Activated CD8-positive, alpha-beta memory T cell treated with anti-CD3 and anti-CD28 coated beads, Interleukin-2, amount 50 U/mL, for 48 hours (primary cell): Measurements from ENCODE around the gene PRPF38B.
"Not testable (repeated sequence)": the region's sequence is repeated elsewhere in the genome, so short reads cannot be mapped to it uniquely, and the experiment has no call there.

Experiments
- DNase-seq: peaks from one replicate; pipeline ENCODE4 v3.0.0-alpha.2; 2020

Gene PRPF38B, protein sequence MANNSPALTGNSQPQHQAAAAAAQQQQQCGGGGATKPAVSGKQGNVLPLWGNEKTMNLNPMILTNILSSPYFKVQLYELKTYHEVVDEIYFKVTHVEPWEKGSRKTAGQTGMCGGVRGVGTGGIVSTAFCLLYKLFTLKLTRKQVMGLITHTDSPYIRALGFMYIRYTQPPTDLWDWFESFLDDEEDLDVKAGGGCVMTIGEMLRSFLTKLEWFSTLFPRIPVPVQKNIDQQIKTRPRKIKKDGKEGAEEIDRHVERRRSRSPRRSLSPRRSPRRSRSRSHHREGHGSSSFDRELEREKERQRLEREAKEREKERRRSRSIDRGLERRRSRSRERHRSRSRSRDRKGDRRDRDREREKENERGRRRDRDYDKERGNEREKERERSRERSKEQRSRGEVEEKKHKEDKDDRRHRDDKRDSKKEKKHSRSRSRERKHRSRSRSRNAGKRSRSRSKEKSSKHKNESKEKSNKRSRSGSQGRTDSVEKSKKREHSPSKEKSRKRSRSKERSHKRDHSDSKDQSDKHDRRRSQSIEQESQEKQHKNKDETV

DNA sequence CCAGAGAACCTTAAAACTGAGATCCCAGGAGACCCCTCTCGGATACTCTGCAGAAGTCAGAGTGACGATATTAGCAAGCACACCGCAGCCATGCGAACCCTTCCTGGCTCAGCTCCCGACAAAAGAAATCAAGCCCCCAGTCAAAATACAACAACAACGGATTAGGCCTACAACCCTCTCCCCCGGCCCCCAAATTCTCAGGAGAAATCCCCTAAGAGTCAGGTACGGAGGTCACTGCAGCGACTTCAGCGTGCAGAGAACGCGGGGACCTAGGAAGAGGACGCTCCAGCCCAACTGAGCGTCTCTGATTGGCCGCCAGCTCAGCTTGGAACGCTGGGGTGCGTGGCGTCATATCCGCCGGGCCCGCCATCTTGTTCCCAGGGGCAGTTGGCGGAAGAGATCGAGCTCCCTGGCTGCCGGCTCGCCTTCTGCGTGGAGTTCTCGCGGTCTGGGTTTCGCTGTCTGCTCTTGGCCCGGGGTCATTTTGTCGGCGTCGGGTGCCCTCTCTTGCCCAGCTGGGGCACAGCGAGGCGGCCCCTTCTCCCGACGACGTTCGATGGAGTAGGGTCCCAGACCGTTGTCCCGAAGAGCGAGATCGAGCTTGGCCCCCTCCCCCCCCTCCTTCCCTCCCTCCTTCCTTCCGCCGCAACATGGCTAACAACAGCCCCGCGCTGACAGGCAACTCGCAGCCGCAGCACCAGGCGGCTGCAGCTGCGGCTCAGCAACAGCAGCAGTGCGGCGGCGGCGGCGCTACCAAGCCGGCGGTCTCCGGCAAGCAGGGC is at the start of gene PRPF38B:
TSS of gene PRPF38B (plus strand) at position 369 of the 782 bp plus-strand sequence. CDS start at position 651, 282 bp downstream.
- peak; percentile 96 for DNase-seq

DNA sequence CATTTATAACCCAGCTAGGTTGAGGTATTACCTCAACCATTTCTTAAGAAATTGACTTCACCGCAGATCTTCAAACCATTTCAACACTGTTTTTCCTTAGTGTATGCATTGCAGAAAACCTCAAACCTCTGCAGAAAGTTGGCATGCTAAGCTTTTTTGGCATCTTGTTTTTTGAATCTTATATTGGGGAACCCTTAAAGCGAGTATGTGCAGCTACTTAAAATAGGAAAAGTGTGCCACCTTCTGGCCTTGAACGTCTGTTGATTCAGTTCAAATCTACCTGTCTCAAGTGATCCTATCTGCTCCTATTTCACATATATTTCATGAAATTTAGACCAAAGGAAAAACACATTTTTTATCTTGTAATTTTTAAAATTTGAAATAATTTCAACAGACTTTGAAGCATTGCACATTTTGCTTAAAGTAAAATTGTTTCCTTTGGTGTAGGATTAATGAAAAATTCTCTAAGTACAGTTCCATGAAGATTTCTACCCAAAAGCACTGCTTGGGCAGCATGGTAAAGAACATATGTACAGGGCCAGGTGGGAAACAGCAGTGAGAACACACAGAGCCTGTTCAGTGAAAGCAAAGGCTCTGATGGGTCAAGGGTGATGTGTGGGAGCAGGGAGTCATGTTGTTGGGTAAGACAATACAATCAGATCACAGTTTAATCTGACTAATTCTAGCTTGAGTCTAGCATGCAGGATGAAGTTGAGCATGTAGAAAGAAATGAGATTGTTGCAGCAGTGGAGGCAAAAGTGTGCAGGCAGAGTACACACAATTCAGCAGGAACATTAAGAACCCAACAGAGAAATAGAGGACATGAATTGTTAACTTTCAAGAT is 48.4 kb upstream of the PRPF38B start:
- no peak for DNase-seq

DNA sequence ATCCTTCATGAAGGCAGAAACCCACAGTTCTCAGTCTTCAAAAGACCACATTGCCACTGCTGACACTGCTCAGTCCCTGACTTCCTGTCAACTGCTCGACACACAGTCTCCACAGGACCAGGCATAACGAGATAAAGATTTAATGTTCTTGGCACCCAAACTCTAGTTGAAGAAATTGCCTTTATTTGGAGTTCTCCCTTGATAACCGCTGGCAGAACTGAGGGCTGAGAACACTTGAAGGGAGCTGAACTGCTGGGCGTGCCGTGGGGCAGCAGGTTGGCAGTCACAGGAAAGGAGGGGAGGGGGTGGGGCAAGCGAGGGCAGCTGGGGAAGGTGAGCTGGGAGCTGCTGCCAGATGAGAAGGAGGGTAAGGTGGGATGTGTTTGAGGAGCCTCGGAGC is 47.1 kb upstream of the PRPF38B start:
- peak; percentile 69 for DNase-seq

DNA sequence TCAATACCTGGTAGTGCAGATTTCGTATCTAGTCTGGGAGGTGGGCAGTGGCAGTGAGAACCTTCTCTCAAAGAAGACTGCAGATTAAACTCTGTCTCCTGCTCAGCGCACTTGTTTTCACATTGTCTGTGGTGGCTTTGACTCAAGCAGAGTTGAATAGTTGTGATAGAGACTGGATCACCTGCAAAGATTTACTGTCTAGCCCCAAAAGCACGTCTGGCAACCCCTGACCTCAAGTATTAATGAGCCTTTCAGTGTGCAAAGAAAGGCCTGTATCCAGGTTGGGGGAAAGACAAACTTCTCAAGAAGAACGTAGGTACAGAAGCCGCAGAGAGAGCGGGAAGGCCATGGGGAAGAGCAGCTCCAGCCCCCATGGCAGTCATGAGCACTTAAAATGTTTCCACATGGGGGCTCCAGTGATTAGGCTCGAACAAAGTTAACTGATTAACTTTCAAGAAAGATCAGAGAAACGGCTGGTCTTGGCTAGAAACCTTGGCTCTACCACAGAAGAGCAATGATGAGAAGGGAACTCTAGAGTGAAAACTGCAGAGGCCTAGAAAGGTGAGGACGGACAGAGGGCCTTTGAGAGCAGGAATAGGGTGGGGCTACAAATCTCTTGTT is 46.4 kb upstream of the PRPF38B start:
- no peak for DNase-seq

DNA sequence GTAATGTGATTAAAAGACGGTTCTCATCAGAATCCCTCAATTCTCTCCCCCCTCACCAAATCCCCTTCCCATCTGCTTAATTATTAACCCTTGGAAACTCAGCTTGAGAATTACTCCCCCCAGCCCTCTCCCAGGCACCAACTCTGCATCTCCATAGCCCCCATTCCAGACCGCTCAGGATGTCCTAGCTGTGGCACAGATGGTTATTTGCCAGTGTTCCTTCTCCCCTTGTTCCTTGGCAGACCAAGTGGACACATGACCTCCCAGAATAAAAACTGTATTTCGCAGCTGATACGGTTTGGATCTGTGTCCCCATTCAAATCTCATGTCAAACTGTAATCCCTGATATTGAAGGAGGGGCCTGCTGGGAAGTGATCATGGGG is 45.9 kb upstream of the PRPF38B start:
- no peak for DNase-seq

DNA sequence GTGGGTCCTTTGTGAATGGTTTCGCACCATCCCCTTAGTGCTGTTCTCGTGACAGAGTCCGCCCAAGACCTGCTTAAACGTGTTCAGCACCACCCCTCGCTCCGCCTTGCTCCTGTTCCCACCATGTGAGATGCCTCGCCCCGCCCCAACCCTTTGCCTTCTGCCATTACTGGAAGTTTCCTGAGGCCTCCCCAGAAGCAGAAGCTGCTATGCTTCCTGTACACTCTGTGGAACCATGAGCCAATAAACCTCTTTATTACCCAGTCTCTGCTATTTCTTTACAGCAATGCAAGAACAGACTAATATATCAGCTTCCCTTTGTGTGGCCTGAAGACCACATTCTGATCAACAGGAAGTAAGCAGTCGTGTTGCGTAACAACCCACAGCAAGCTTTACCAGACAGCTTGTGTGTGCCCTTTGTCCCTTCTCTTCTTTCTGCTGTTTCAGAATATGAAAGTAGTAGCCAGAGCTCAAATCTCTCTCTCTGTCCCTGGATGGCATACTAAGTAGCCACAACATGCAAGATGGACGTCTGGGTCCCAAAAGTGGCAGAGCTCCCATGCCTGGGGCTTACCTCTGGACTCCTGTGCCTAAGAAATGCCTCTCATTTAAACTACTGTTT is 45.4 kb upstream of the PRPF38B start:
- peak; percentile 77 for DNase-seq

DNA sequence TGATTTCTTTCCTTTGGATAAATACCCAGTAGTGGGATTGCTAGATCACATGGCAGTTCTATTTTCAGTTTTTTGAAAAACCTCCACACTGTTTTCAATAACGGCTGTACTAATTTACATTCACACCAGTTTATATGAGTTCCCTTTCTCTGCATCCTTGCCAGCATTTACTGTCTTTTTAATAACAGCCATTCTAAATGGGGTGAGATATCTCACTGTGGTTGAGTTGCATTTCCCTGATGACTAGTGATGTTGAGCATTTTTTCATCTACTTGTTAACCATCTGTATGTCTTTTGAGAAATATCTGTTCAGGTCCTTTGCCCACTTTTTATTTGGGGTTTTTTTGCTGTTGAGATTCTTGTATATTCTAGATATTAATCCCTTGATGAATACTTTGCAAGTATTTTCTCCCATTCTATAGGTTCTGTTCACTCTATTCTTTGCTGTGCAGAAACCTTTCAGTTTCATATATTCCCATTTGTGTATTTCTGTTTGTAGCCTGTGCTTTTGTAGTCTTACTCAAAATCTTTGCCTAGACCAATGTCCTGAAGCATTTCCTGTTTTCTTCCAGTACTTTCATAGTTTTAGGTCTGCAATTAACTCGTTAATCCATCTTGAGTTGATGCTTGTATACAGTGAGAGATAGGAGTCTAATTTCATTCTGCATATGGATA is 38.5 kb upstream of the PRPF38B start:
- DNase-seq: no peak

DNA sequence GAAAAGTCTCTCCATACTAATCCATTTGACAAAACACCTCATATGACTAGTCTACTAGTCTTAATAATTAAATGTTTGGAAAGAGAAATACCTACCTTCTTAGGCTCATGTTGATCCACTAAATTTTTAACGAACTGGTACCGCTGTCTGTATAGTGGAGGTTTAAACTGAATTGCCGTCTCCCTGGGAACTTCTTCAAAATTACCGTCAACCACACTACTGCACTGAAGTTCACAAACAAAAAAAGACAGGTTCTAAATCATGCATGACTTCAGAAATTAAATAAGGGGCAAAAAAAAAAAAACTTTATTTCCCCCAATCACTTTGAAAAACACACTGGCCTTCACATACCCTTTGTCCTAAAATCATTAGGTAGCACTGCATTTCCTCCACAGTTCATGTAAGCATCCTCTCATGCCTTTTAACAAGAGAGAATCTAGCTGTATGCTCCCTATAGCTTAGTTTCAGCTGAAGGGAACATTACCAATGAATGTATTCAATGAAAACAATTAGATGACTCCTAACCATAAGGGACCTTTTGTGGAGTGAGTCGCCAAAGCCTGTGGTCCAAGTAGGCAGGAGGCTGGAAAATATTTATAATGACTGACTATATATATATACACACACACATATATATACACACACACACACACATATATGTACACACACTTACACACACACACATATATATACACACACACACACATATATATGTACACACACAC is 34.6 kb upstream of the PRPF38B start:
- no peak for DNase-seq

DNA sequence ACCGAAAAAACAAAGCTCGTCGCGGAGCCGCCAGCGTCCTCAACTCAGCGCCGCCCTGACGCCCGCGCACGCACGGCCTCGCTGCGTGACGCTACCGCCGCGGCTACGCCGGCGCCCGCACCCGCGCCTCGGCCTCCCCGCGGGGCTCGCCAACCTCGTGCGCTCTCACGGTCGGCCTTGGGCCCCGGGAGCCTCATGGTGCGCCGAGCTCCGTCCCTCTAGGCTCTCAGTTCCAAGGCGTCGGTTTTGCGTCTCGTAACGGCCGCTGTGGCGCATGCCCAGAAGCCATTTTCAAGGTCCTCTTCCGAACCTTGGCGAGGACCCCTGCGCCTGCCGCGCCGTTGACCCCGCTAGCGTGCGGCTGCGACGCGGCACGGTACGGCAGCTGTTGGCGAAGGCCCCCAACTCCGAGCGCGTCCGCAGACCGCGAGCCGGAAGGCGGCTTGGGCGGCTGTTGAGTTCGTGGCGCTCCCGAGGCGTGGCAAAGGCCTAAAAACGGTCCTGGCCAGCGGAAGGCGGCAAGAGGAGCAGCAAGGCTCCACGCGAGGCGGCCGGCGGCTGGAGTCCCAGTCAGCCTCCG is 31.0 kb upstream of the PRPF38B start, which contains the start of gene HENMT1:
TSS of gene HENMT1 (minus strand) at position 64 of the 580 bp plus-strand sequence. CDS start 1,209 bp downstream, outside the sequence.
- peak; percentile 85 for DNase-seq

DNA sequence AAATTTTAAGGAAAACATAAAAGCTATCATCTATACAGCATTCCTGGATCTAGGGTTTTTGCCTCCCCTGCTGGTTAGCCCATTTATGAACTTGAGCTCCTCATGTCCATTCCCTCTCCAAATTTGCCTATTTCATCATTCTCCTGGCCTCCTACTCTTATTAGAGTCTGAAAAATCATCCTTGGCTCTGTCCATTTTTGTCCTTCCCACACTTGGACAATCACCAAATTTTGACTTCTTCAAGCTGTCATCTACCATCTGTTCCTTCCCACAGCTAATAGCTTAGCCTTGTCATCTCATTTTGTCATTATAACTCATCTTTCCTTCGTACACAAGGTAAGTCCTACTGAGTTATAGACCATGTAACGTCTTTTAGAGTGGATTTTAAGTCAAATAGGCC is 29.0 kb upstream of the PRPF38B start:
- DNase-seq: no peak

DNA sequence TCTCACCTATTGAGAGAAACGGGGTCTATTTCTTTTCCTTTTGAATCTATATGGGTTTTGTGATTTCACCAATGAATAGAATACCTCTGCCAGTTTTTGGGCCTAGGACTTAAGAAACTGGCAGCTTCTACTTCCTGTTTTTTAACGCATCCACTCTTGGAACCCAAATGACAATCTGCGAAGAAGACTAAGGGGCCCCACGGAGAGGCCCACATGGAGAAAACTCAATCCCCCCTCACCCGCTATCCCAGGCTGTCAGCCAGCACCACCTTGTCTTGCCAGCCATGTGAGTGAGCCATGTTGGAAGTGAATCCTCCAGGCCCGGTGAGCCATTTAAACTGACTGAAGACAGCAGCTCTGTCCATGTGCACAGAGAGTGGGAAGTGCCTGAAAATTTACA is 27.6 kb upstream of the PRPF38B start:
- no peak for DNase-seq

DNA sequence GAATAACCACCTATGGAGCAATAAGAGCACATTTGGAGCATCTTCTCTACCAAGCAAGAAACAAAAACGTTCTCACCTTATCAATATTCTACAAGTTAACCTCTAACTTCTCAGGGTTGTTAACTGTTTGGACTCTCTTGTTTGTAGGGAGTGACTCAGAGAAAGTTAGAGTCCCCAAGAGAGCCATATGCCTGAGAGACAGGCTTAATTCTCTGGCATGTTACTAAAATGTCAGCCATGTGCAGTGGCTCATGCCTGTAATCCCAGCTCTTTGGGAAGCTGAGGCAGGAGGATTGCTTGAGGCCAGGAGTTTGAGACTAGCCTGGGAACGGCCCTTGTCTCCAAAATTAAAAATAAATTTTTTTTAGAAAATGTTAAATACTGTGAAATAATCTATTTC is 27.0 kb upstream of the PRPF38B start:
- no peak for DNase-seq

DNA sequence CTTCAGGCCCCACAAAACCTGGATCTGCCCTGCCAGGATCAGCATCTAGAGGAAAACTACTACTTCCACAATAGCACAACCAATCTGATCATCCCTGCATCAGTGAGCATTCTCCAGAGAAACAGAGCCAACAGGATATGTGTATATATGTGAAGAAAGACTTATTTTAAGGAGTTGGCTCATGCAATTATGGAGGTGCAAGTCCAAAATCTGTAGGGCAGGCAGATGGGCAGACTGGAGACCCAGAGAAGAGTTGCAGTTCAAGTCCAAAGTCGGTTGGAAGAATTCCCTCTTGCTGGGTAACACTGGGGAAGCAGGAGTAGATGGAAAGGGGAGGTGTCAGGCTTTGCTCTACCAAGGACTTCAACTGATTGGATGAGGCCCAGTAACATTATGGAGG is 26.3 kb upstream of the PRPF38B start:
- DNase-seq: no peak

DNA sequence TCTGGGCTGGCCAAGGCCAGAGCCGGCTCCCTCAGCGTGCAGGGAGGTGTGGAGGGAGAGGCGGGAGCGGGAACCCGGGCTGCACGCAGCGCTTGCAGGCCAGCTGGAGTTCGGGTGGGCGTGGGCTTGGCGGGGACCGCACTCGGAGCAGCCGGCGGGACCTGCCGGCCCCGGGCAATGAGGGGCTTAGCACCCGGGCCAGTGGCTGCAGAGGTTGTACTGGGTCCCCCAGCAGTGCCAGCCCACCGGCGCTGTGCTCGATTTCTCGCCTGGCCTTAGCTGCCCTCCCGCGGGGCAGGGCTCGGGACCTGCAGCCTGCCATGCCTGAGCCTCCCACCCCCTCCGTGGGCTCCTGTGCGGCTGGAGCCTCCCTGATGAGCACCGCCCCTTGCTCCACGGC is 24.7 kb upstream of the PRPF38B start:
- not testable (repeated sequence) for DNase-seq

DNA sequence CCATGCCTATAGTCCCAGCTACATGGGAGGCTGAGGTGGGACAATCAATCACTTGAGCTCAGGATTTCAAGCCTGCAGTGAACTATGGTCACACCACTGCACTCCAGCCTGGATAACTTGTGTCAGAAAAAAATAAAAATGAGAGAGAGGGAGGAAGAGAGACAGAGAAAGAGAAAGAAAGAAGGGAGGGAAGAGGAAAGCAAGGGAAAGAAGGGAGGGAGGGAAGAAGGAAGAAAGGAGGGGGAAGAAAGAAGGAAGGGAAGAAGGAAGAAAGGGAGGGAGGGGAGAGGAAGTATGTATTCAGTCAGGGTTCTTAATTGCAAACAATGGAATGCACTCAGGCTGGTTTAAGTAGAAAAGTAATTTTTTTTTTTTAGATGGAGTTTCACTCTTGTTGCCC is 23.3 kb upstream of the PRPF38B start:
- no peak for DNase-seq

DNA sequence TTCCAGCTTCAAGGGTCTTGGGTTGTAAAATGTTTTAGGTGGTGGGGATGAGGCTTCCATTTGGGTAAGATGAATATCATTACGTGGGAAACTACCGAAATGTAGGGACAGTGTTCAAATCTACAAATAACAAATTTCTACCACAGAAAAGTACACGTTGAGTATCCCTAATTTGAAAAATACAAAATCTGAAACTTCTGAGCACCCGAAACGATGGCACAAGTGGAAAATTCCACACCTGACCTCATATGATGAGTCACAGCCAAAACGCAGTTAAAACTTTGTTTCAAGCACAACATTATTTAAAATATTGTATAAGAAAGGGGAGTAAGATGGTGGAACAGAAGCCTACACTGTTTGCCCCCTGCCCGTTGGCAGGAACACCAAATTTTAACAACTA is 22.4 kb upstream of the PRPF38B start:
- DNase-seq: no peak

DNA sequence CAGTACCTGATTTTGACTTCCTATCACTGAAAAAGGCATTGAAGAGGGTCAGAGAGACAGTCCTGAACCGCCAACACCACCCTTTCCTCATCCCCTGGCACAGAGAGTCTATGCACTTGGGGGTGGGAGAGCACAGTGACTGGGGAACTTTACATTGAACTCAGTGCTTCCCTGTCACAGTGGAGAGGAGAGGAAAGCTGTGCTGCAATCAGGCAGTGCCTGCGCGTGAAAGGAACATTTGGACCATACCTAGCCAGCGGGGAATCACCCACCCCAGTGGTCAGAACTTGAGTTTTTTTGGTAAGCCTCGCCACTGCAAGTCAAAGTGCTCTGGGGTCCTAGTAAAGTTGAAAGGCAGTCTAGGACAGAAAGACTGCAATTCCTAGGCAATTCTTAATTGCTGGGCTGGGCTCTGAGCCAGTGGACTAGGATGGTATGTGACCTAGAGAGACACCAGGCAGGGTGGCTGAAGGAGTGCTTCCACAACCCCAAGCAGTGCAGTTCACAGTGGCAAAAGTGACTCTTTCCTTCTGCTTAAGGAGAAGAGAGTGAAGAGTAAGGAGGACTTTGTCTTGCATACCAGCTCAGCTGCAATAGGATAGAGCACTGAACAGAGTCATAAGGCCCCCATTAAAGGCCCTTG is 21.9 kb upstream of the PRPF38B start:
- DNase-seq: no peak

DNA sequence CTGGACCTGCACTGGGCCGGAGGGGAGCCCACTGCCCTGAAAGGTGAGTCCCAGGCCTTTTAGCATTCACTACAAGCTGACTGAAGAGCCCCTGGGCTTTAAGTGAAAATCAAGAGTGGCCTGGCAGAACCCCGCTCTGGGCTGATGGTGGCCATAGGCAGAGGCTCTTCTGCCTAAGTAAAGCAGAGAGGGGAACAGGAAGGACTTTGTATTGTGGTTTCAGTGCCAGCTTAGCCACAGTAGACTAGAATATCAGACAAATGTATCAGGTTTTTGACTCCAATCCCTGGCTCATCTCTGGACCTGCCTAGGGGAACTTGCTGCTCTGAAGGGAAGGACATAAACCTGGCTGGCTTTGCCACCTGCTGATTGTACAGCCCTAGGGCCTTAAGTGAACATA is 21.0 kb upstream of the PRPF38B start:
- DNase-seq: no peak

DNA sequence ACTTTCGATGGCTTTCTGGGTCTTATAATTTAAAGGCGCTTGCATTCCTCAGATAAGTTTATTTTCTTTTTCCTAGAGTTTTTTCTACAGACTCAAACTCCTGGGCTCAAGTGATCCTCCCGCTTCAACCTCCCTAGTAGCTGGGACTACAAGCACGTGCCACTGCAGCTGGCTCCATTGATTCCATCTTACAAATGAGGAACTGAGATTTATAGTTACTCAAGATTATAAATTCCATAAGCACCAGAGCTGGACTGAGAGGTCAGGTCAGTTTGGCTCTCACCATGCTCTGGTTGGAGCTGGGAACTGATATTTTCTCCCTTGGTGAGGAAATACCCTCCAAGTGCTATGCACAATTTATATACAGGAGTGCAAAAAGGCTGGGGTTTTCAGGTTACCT is 13.4 kb upstream of the PRPF38B start:
- no peak for DNase-seq
